Rectal smooth muscle tissue (tissue), 1 donor: ENCODE results near the gene SHISAL2A.

Experiments
- H3K27ac ChIP-seq: one replicate; pipeline ENCODE4 v1.7.0; 2013; ENCODE audit warnings: low read depth, low read length, inconsistent platforms
- H3K27me3 ChIP-seq: one replicate; pipeline ENCODE4 v1.7.0; 2013; ENCODE audit warnings: low read length; ENCODE audit not compliant: control insufficient read depth, insufficient read depth
- H3K36me3 ChIP-seq: one replicate; pipeline ENCODE4 v1.7.0; 2013; ENCODE audit warnings: low read length; ENCODE audit not compliant: control insufficient read depth, insufficient read depth
- H3K4me1 ChIP-seq: one replicate; pipeline ENCODE4 v1.7.0; 2013; ENCODE audit warnings: low read length; ENCODE audit not compliant: control insufficient read depth, insufficient read depth
- H3K4me3 ChIP-seq: one replicate; pipeline ENCODE4 v1.7.0; 2013; ENCODE audit warnings: low read length
- H3K9ac ChIP-seq: one replicate; pipeline ENCODE4 v1.7.0; 2013; ENCODE audit warnings: low read length

SHISAL2A gene

DNA sequence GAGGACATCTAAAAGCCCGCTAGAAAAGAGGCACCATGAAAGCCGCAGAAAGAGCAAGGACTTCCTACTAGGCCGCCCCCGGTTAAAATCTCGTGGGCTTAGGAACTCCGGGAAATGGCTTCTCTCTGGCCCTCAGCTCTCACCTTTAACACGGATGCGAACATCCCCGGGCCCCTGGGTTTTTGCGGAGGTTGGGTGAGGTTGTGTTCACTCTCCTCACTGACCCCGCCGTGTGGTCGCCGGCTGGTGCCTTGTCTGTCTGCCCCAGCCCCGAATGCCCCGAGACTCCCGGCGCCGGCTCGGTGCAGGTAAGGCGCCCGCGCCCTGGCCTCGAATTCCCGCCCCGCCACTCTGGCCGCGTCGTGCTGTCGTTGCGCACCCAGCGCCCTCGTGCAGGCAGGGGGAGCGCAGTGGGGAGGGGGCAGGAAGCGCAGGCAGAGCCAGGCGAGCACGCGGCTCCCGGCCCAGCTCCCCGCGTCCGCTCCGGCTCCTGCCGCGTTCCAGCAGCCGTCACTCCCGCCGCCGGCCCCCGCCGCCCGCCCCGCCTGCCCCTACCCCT is at the start of gene SHISAL2A:
TSS of gene SHISAL2A (plus strand) at position 437 of the 559 bp plus-strand sequence. CDS start 326 bp downstream, outside the sequence.
- peak within 1 kb of the TSS; percentile 13 for H3K9ac ChIP-seq
- no peak within 1 kb of the TSS for H3K27ac ChIP-seq
- no peaks in the 10 kb centered on the region for H3K4me1 ChIP-seq
- H3K36me3 ChIP-seq = no peaks in the 10 kb centered on the region
- H3K27me3 ChIP-seq = peaks cover 8% of the 10 kb centered on the region
- peak within 1 kb of the TSS; percentile 57 for H3K4me3 ChIP-seq

DNA sequence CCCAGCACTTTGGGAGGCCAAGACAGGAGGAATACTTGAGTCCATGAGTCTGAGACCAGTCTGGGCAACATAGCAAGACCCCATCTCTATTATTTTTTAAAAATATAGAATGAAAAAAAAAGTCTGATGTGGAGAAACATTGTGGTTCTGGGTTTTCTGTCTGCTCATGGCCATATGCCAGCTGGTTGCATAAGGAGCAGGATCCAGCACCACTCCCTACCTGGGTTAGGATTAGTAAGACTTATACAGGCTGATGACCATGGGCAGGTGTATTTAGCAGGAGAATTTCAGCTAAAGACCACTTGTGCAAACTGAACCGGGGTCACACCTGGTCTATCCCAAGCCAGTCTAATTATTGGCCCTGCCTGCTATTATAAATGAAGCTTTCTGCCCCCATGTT is 47.5 kb upstream of the SHISAL2A start:
- H3K27me3 ChIP-seq = no peaks in the 10 kb centered on the region
- no peaks in the 10 kb centered on the region for H3K4me1 ChIP-seq
- H3K4me3 ChIP-seq = no peak overlapping the region
- H3K36me3 ChIP-seq = no peaks in the 10 kb centered on the region
- no peak overlapping the region for H3K9ac ChIP-seq
- no peak overlapping the region for H3K27ac ChIP-seq

DNA sequence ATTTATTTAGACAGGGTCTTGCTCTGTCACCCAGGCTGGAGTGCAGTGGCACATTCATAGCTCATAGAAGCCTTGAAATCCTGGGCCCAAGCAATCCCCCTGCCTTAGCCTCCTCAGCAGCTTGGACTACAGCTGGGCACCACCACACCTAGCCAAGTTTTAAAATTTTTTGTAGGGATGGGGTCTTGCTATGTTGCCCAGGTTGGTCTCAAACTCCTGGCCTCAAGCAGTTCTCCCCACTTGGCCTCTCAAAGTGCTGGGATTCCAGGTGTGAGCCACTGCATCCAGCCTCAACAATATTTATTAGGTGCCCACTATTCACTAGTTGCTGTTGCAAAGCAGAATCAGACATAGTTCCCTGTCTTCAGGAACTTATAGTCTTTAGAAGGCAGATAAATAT is 44.9 kb upstream of the SHISAL2A start:
- Histone ChIP-seq H3K36me3 (no peaks in the 10 kb centered on the region), H3K4me3 (no peak overlapping the region), H3K27ac (no peak overlapping the region), H3K4me1 (no peaks in the 10 kb centered on the region), H3K9ac (no peak overlapping the region), H3K27me3 (no peaks in the 10 kb centered on the region)

DNA sequence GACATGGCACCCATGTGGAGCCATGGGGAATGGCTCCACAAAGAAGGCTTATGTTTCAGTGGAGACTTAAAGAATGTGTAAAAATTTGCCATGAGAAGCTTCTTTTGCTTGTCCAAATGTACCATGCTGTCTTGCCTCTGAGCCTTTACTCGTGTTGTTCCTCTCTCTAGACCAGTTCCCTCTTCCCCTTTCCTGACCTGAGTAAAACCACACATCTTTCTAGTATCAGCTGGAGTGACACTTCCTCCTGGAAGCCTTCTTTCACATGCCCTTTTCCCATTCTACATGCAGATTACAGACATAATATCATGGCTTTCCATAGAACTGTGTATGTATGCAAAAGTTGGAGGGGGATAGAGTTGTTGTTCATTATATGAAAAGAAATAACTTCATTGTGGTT is 44.4 kb upstream of the SHISAL2A start:
- no peaks in the 10 kb centered on the region for H3K4me1 ChIP-seq
- no peak overlapping the region for H3K27ac ChIP-seq
- no peak overlapping the region for H3K9ac ChIP-seq
- H3K27me3 ChIP-seq = no peaks in the 10 kb centered on the region
- no peaks in the 10 kb centered on the region for H3K36me3 ChIP-seq
- H3K4me3 ChIP-seq = no peak overlapping the region

DNA sequence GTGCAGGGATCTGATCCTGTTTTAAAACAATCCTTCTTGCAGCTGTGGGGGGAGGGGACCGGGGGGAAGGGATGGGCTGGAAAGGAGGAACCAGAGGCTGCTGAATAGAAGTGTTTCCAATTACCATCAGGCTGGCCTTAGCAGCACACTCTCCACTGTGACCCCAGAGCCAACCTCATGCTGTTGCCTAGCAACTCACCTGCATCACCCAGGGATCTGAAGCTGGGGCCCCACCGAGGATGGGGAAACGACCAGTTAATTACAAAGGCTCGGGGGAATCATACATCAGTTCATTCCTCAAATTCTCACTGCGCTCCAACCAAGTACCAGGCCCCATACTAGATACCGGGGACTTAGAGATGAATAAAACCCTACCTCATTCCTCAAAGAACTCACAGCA is 42.7 kb upstream of the SHISAL2A start:
- H3K9ac ChIP-seq = no peak overlapping the region
- no peaks in the 10 kb centered on the region for H3K4me1 ChIP-seq
- H3K4me3 ChIP-seq = no peak overlapping the region
- no peak overlapping the region for H3K27ac ChIP-seq
- H3K36me3 ChIP-seq = no peaks in the 10 kb centered on the region
- no peaks in the 10 kb centered on the region for H3K27me3 ChIP-seq

DNA sequence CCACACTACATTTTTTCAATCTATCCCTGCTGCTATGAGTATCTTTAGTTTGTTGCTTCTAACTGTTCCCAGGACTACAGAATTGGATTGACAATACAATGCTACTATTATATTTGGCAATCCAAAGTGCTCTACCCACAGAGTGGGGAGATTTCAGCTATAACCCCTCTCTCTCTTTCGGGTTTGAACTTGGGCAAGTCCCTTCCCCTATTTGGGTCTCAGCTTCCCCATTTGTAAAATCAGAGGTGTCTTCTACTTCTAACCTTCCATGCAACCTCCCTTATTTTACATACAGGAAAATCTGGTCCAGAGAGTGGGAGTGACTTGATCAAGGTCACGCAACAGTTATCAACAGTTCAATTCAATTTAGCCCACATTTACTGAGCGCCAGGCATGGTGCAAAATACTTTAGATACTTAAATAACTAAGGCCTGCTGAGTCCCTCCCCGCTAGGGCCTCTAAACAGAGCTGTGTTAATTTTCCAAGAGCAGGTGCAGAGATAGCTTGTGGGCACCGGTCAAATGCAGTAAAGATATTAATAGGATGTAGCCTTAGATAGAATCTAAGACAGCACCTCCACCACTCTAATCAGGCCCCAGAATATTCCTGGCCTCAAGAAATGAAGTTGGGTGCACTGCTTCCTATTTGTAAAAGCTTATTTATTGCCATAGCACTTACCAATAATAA is 40.2 kb upstream of the SHISAL2A start:
- Histone ChIP-seq H3K27ac (no peak overlapping the region), H3K27me3 (no peaks in the 10 kb centered on the region), H3K4me1 (no peaks in the 10 kb centered on the region), H3K9ac (no peak overlapping the region), H3K4me3 (no peak overlapping the region), H3K36me3 (no peaks in the 10 kb centered on the region)

DNA sequence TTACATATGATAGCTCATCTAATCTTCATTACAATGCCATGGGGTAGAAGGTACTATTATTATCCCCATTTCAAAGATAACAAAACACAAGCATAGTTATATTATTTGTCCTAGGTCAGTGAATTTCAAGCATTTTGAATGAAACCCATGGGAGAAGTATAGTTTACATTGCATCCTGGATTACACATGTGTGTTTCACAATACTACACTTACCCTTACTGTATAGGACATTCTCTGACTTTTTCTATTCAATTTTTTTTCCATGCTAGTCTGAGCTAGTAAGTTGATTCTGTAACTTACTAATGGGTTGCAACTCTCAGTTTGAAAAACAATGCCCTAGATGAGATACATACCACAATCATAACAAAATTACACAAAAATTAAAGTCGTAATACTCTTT is 39.5 kb upstream of the SHISAL2A start:
- no peaks in the 10 kb centered on the region for H3K4me1 ChIP-seq
- no peak overlapping the region for H3K4me3 ChIP-seq
- no peaks in the 10 kb centered on the region for H3K27me3 ChIP-seq
- H3K9ac ChIP-seq = no peak overlapping the region
- no peak overlapping the region for H3K27ac ChIP-seq
- no peaks in the 10 kb centered on the region for H3K36me3 ChIP-seq

DNA sequence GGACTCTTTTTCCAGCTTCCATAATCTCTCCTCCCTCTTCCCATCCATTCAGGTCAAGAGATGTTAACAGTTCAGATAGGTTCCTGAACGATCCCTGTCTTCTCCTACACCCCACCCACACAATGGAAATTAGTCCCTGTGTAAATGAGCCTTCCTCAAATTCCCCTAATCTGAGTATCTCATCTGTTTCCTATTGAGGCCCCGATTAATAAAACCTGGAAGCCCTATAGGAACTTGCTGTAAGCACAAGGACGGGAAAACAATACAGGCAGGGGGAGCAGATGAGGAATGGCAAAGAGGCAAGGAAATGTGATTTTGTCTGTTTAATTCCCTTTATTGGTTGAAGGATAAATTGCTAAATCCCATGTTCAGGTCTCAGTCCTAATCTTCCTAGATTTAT is 37.9 kb upstream of the SHISAL2A start:
- H3K9ac ChIP-seq = no peak overlapping the region
- H3K27ac ChIP-seq = no peak overlapping the region
- no peaks in the 10 kb centered on the region for H3K27me3 ChIP-seq
- H3K4me1 ChIP-seq = no peaks in the 10 kb centered on the region
- H3K36me3 ChIP-seq = no peaks in the 10 kb centered on the region
- H3K4me3 ChIP-seq = no peak overlapping the region

DNA sequence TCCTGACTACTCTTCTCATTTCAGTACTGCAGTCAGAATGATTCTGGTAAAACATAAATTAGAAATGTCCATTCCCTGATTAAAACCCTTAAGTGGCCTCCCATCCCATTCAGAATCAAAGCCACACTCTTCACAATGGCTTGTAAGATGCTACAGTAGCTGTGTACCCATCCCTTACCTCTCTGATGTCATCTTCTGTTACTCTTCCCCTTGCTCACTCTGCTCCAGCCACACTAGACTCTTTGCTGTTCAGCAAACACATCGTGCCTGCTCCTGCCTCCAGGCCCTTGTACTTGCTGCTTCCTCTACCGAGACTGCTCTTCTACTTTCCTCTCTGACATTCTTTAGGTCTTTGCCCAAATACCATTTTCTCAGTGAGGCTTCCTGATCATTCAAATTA is 35.1 kb upstream of the SHISAL2A start:
- H3K36me3 ChIP-seq = no peaks in the 10 kb centered on the region
- no peak overlapping the region for H3K9ac ChIP-seq
- peaks cover 7% of the 10 kb centered on the region for H3K4me1 ChIP-seq
- H3K4me3 ChIP-seq = no peak overlapping the region
- H3K27me3 ChIP-seq = no peaks in the 10 kb centered on the region
- no peak overlapping the region for H3K27ac ChIP-seq

DNA sequence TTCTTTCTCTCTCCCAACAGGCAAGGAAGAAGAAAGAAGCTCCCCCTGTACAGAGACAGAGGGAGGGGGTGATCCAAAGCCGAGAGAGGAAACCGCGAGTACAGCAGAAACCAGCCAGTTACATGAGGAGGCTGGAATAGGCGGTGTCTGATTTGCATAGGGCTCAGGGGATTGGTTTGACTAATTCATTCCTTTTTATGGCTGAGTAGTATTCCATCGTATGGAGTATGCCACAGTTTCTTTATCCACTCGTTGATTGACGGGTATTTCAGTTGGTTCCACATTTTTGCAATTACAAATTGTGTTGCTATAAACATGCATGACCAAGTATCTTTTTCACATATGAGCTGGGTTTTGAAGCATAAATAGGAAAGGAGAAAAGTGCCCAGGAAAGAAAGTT is 34.2 kb upstream of the SHISAL2A start:
- Histone ChIP-seq H3K9ac (no peak overlapping the region), H3K4me1 (peaks cover 15% of the 10 kb centered on the region), H3K27me3 (no peaks in the 10 kb centered on the region), H3K36me3 (no peaks in the 10 kb centered on the region), H3K4me3 (no peak overlapping the region), H3K27ac (no peak overlapping the region)

DNA sequence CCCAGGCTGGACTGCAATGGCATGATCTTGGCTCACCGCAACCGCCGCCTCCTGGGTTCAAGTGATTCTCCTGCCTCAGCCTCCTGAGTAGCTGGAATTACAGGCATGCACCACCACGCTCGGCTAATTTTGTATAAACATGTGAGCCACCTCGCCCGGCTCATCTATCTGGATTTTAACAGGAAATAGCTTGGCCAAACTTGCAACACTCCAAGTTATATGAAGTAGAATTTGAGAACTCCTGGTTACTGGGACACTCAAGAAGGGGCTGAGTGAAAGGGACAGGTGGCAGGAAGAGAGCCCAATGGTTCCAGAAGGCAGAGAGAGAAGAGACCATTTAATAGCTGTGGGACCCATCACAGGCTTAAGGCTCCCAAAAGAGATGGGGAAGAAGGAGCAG is 33.7 kb upstream of the SHISAL2A start:
- H3K27ac ChIP-seq = no peak overlapping the region
- H3K36me3 ChIP-seq = no peaks in the 10 kb centered on the region
- no peaks in the 10 kb centered on the region for H3K27me3 ChIP-seq
- no peak overlapping the region for H3K4me3 ChIP-seq
- peaks cover 18% of the 10 kb centered on the region for H3K4me1 ChIP-seq
- H3K9ac ChIP-seq = no peak overlapping the region

DNA sequence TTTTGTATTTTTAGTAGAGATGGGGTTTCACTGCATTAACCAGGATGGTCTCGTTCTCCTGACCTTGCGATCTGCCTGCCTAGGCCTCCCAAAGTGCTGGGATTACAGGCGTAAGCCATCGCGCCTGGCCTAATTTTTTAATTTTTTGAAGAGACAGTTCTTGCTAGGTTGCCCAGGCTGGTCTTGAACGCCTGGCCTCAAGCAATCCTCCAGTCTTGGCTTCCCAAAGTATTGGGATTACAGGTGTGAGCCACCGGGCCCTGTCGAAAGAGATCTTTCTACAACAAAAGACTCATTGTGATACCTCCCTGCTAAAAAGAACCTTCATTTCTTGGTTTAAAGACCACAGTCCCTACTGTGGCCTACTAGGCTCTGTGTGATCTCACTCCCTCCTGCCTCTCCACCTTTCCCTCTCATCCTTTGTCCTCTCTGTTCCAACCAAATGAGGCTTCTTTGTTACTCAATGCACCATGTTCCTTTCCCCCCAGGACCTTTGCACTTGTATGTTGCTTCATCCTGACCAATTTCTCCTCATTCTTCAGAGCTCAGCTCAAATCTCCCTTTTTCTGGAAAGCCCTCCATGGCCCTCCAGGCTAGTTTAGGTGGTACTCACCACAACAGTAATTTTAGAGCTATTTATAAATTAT is 32.3 kb upstream of the SHISAL2A start:
- Histone ChIP-seq H3K4me1 (peaks cover 21% of the 10 kb centered on the region), H3K27ac (no peak overlapping the region), H3K27me3 (no peaks in the 10 kb centered on the region), H3K9ac (no peak overlapping the region), H3K36me3 (no peaks in the 10 kb centered on the region), H3K4me3 (no peak overlapping the region)

DNA sequence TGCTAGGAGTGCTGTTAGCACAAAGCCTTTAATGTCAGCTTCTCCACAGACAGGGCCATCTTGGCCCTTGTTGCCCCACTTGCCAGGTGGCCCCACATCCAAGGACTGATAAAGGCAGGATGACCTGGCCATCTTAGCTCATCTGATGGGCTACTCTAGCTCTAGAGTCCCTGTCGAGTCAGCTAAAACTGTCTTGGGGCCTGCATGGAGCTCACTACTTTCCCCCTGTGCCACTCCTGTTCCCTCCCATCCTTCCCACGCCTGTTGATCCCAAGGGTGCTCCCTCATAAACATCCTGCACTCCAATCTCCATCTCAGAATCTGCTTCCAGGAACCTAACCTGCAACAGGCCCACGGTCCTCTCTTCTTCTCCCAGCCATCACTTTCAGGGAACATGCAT is 31.4 kb upstream of the SHISAL2A start:
- Histone ChIP-seq H3K4me3 (peak overlapping the region; percentile 67), H3K4me1 (peaks cover 21% of the 10 kb centered on the region), H3K27me3 (no peaks in the 10 kb centered on the region), H3K27ac (no peak overlapping the region), H3K9ac (no peak overlapping the region), H3K36me3 (no peaks in the 10 kb centered on the region)
